ENCODE results near the gene CYP20A1. TPM values are rescaled to one million over a fixed set of nuclear protein-coding genes. Genes with fewer than 3 reads are reported as not detected.
A peak's percentile ranks its signal among the peaks of the same experiment; 100 is the strongest.

CYP20A1 gene
- total RNA-seq, 4 donors from 2014 or later, result 20.8 to 25.9 (median 24.9) TPM

GRCh38 chr2:203237346-203238238 lies 1.2 kb upstream of the CYP20A1 start:
- peaks cover 22% of the 10 kb centered on the region for H3K4me1 ChIP-seq
- no peak overlapping the region for H3K27ac ChIP-seq
- DNase-seq (ENCODE audit: low spot score in 2 of 2), result no peak
- no peaks in the 10 kb centered on the region for H3K9me3 ChIP-seq
- H3K36me3 ChIP-seq, result peaks cover 4% of the 10 kb centered on the region
- TF ChIP-seq POLR2A (IDR thresholded peaks at IDR 0.05) (no peak), EP300 (IDR thresholded peaks at IDR 0.05) (no peak), POLR2AphosphoS5 (IDR thresholded peaks at IDR 0.05) (no peak)
- TF ChIP-seq, protein P1, sequence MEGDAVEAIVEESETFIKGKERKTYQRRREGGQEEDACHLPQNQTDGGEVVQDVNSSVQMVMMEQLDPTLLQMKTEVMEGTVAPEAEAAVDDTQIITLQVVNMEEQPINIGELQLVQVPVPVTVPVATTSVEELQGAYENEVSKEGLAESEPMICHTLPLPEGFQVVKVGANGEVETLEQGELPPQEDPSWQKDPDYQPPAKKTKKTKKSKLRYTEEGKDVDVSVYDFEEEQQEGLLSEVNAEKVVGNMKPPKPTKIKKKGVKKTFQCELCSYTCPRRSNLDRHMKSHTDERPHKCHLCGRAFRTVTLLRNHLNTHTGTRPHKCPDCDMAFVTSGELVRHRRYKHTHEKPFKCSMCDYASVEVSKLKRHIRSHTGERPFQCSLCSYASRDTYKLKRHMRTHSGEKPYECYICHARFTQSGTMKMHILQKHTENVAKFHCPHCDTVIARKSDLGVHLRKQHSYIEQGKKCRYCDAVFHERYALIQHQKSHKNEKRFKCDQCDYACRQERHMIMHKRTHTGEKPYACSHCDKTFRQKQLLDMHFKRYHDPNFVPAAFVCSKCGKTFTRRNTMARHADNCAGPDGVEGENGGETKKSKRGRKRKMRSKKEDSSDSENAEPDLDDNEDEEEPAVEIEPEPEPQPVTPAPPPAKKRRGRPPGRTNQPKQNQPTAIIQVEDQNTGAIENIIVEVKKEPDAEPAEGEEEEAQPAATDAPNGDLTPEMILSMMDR (IDR thresholded peaks at IDR 0.05), result no peak
- WGBS, result 81% methylated on average over 16 of the region's 16 CpGs
- no peaks in the 10 kb centered on the region for H3K27me3 ChIP-seq
- peak overlapping the region; percentile 70 for H3K4me3 ChIP-seq

- Histone ChIP-seq H3K27me3 (no peaks in the 10 kb centered on the region), H3K36me3 (peaks cover 10% of the 10 kb centered on the region), H3K9me3 (no peaks in the 10 kb centered on the region), H3K4me3 (peak overlapping the region; percentile 70), H3K27ac (peak overlapping the region; percentile 99), H3K4me1 (peaks cover 22% of the 10 kb centered on the region)
- peak in 1 of 2 donors; percentile 82 for DNase-seq (ENCODE audit: low spot score in 2 of 2)
- 45% methylated on average over 10 of the region's 22 CpGs for WGBS
- TF ChIP-seq, protein P1 (IDR thresholded peaks at IDR 0.05), result no peak
- TF ChIP-seq POLR2A (IDR thresholded peaks at IDR 0.05), result no peak
- no peak for TF ChIP-seq EP300 (IDR thresholded peaks at IDR 0.05)
- no peak for TF ChIP-seq POLR2AphosphoS5 (IDR thresholded peaks at IDR 0.05)
Measured at GRCh38 chr2:203238292-203238703, 520 bp upstream of the CYP20A1 start.

GRCh38 chr2:203240491-203240890 lies 1.7 kb downstream of the CYP20A1 start:
- Histone ChIP-seq H3K4me1 (peaks cover 22% of the 10 kb centered on the region), H3K36me3 (peaks cover 19% of the 10 kb centered on the region), H3K27ac (no peak overlapping the region), H3K4me3 (no peak overlapping the region), H3K27me3 (no peaks in the 10 kb centered on the region), H3K9me3 (no peaks in the 10 kb centered on the region)
- 71% methylated on average over 5 of the region's 5 CpGs for WGBS
- DNase-seq (ENCODE audit: low spot score in 2 of 2), result no peak
- TF ChIP-seq POLR2AphosphoS5 (IDR thresholded peaks at IDR 0.05), result no peak
- TF ChIP-seq, protein P1 (IDR thresholded peaks at IDR 0.05), result no peak
- TF ChIP-seq POLR2A (IDR thresholded peaks at IDR 0.05), result no peak
- no peak for TF ChIP-seq EP300 (IDR thresholded peaks at IDR 0.05)

- TF ChIP-seq, protein P1 (IDR thresholded peaks at IDR 0.05), result no peak
- TF ChIP-seq EP300 (IDR thresholded peaks at IDR 0.05) (no peak), POLR2AphosphoS5 (IDR thresholded peaks at IDR 0.05) (no peak), POLR2A (IDR thresholded peaks at IDR 0.05) (no peak)
- no peaks in the 10 kb centered on the region for H3K9me3 ChIP-seq
- H3K27ac ChIP-seq, result no peak overlapping the region
- H3K4me3 ChIP-seq, result no peak overlapping the region
- no peak for DNase-seq (ENCODE audit: low spot score in 2 of 2)
- no peaks in the 10 kb centered on the region for H3K27me3 ChIP-seq
- peaks cover 34% of the 10 kb centered on the region for H3K36me3 ChIP-seq
- whole genome bisulfite sequencing, result 96% methylated on average over 6 of the region's 6 CpGs
- peaks cover 22% of the 10 kb centered on the region for H3K4me1 ChIP-seq
Measured at GRCh38 chr2:203242518-203242917, 3.7 kb downstream of the CYP20A1 start.

GRCh38 chr2:203246646-203247045 lies 7.8 kb downstream of the CYP20A1 start:
- Histone ChIP-seq H3K36me3 (peaks cover 53% of the 10 kb centered on the region), H3K4me3 (no peak overlapping the region), H3K27me3 (no peaks in the 10 kb centered on the region), H3K4me1 (peaks cover 3% of the 10 kb centered on the region), H3K27ac (no peak overlapping the region), H3K9me3 (no peaks in the 10 kb centered on the region)
- no peak for TF ChIP-seq POLR2AphosphoS5 (IDR thresholded peaks at IDR 0.05)
- no peak for TF ChIP-seq POLR2A (IDR thresholded peaks at IDR 0.05)
- TF ChIP-seq EP300 (IDR thresholded peaks at IDR 0.05), result no peak
- TF ChIP-seq, protein P1 (IDR thresholded peaks at IDR 0.05), result no peak
- 87% methylated on average over 3 of the region's 3 CpGs for WGBS
- no peak for DNase-seq (ENCODE audit: low spot score in 2 of 2)
